ENCODE results near the gene PARP12. TPM values are rescaled to one million over a fixed set of nuclear protein-coding genes. Genes with fewer than 3 reads are reported as not detected.

Gene PARP12
- total RNA-seq, 1 donor from 2014 or later, result 58.1 TPM

- no peaks in the 10 kb centered on the region for H3K9me3 Mint-ChIP-seq (ENCODE audit: unreplicated experiment)
- H3K4me1 Mint-ChIP-seq (ENCODE audit: low read depth, unreplicated experiment), result no peaks in the 10 kb centered on the region
- H3K4me1 ChIP-seq (ENCODE audit: insufficient read depth, low read length), result no peaks in the 10 kb centered on the region
- H3K9me3 ChIP-seq (ENCODE audit: insufficient read depth, low read depth, low read length), result no peaks in the 10 kb centered on the region
- no peaks in the 10 kb centered on the region for H3K36me3 Mint-ChIP-seq (ENCODE audit: low read depth, unreplicated experiment)
- H3K27me3 ChIP-seq (ENCODE audit: insufficient read depth, low read length), result peaks cover 11% of the 10 kb centered on the region
- TF ChIP-seq EZH2 (IDR thresholded peaks at IDR 0.05; ENCODE audit: insufficient read depth, low read length), result no peak
- TF ChIP-seq CTCF (IDR thresholded peaks at IDR 0.05; ENCODE audit: insufficient read depth, low read depth, low read length), result no peak
- H3K4me2 ChIP-seq (ENCODE audit: low read length), result no peak overlapping the region
- FAIRE-seq (no peak), DNase-seq (ENCODE audit: low read depth) (no peak)
- no peaks in the 10 kb centered on the region for H3K36me3 ChIP-seq (ENCODE audit: insufficient read depth, low read length)
- no peak overlapping the region for H3K4me3 ChIP-seq (ENCODE audit: insufficient read depth, low read depth, low read length)
- no peaks in the 10 kb centered on the region for H4K20me1 ChIP-seq (ENCODE audit: insufficient read depth, low read length)
- H3K9ac ChIP-seq (ENCODE audit: low read length), result no peak overlapping the region
- H3K79me2 ChIP-seq (ENCODE audit: insufficient read depth, low read length), result no peaks in the 10 kb centered on the region
- no peak overlapping the region for H3K27ac ChIP-seq (ENCODE audit: low read depth, low read length)
- no peak overlapping the region for H3K27ac Mint-ChIP-seq (ENCODE audit: unreplicated experiment)
- H3K27me3 Mint-ChIP-seq (ENCODE audit: low read depth, unreplicated experiment), result peaks cover 31% of the 10 kb centered on the region
- H3K4me3 Mint-ChIP-seq (ENCODE audit: unreplicated experiment), result no peak overlapping the region
- no peak overlapping the region for H2AFZ ChIP-seq (ENCODE audit: low read depth, low read length)
Measured at GRCh38 chr7:139982927-139983920, 79.5 kb downstream of the PARP12 start.

- no peak for DNase-seq (ENCODE audit: low read depth)
- no peaks in the 10 kb centered on the region for H3K9me3 ChIP-seq (ENCODE audit: insufficient read depth, low read depth, low read length)
- H3K4me1 ChIP-seq (ENCODE audit: insufficient read depth, low read length), result no peaks in the 10 kb centered on the region
- no peaks in the 10 kb centered on the region for H3K36me3 Mint-ChIP-seq (ENCODE audit: low read depth, unreplicated experiment)
- H3K4me2 ChIP-seq (ENCODE audit: low read length), result no peak overlapping the region
- H3K27me3 Mint-ChIP-seq (ENCODE audit: low read depth, unreplicated experiment), result peaks cover 22% of the 10 kb centered on the region
- peaks cover 6% of the 10 kb centered on the region for H3K9me3 Mint-ChIP-seq (ENCODE audit: unreplicated experiment)
- H4K20me1 ChIP-seq (ENCODE audit: insufficient read depth, low read length), result no peaks in the 10 kb centered on the region
- no peak overlapping the region for H3K27ac ChIP-seq (ENCODE audit: low read depth, low read length)
- TF ChIP-seq EZH2 (IDR thresholded peaks at IDR 0.05; ENCODE audit: insufficient read depth, low read length) (no peak), CTCF (IDR thresholded peaks at IDR 0.05; ENCODE audit: insufficient read depth, low read depth, low read length) (no peak)
- no peaks in the 10 kb centered on the region for H3K4me1 Mint-ChIP-seq (ENCODE audit: low read depth, unreplicated experiment)
- no peak overlapping the region for H3K4me3 Mint-ChIP-seq (ENCODE audit: unreplicated experiment)
- H2AFZ ChIP-seq (ENCODE audit: low read depth, low read length), result no peak overlapping the region
- H3K27ac Mint-ChIP-seq (ENCODE audit: unreplicated experiment), result no peak overlapping the region
- H3K36me3 ChIP-seq (ENCODE audit: insufficient read depth, low read length), result no peaks in the 10 kb centered on the region
- H3K9ac ChIP-seq (ENCODE audit: low read length), result no peak overlapping the region
- H3K79me2 ChIP-seq (ENCODE audit: insufficient read depth, low read length), result no peaks in the 10 kb centered on the region
- peaks cover 11% of the 10 kb centered on the region for H3K27me3 ChIP-seq (ENCODE audit: insufficient read depth, low read length)
- H3K4me3 ChIP-seq (ENCODE audit: insufficient read depth, low read depth, low read length), result no peak overlapping the region
- FAIRE-seq, result no peak
Measured at GRCh38 chr7:139981511-139981895, 81.2 kb downstream of the PARP12 start.
